ENCODE data around the gene ZNF557. TPM values are rescaled to one million over a fixed set of nuclear protein-coding genes. Genes with fewer than 3 reads are reported as not detected.

The ZNF557 gene
- total RNA-seq, 4 donors from 2014 or later = 3.7 to 10.1 (median 6.8) TPM

- Histone ChIP-seq H3K36me3 (peaks cover 76 to 100% (median 96%) of the 10 kb centered on the region in 3 donors), H3K27ac (no peak overlapping the region), H3K9me3 (peaks cover 15 to 84% (median 70%) of the 10 kb centered on the region in 3 donors), H3K27me3 (no peaks in the 10 kb centered on the region), H3K4me3 (no peak overlapping the region), H3K4me1 (no peaks in the 10 kb centered on the region)
- TF ChIP-seq POLR2A (IDR thresholded peaks at IDR 0.05) (no peak), CTCF (IDR thresholded peaks at IDR 0.05) (no peak)
- intact Hi-C loops (cut with DNase I) = no loop called here
- 95 to 100% methylated on average over 2 of the region's 2 CpGs for WGBS, 2 donors
- DNase-seq = no peak
Measured at GRCh38 chr19:7078008-7078407, 8.5 kb downstream of the ZNF557 start.

GRCh38 chr19:7083076-7083956, 13.8 kb downstream of the ZNF557 start:
- no peaks in the 10 kb centered on the region for H3K4me1 ChIP-seq
- TF ChIP-seq CTCF (IDR thresholded peaks at IDR 0.05) (no peak), POLR2A (IDR thresholded peaks at IDR 0.05) (no peak)
- H3K36me3 ChIP-seq = peaks cover 58 to 78% (median 60%) of the 10 kb centered on the region in 3 donors
- intact Hi-C loops (cut with DNase I) = no loop called here
- H3K27ac ChIP-seq = no peak overlapping the region
- H3K4me3 ChIP-seq = peak overlapping the region in 1 of 4 donors; percentile 34
- no peak for DNase-seq
- peaks cover 18 to 100% (median 95%) of the 10 kb centered on the region in 3 donors for H3K9me3 ChIP-seq
- WGBS, 2 donors = 96 to 98% methylated on average over 15 of the region's 15 CpGs
- no peaks in the 10 kb centered on the region for H3K27me3 ChIP-seq

GRCh38 chr19:7088999-7089398, 19.5 kb downstream of the ZNF557 start:
- Histone ChIP-seq H3K27me3 (no peaks in the 10 kb centered on the region), H3K36me3 (peaks cover 2 to 30% (median 10%) of the 10 kb centered on the region in 3 donors), H3K4me3 (no peak overlapping the region), H3K4me1 (no peaks in the 10 kb centered on the region), H3K9me3 (peaks cover 0 to 96% (median 43%) of the 10 kb centered on the region in 3 donors), H3K27ac (no peak overlapping the region)
- no peak for DNase-seq
- WGBS, 2 donors = 85 to 93% methylated on average over 6 of the region's 6 CpGs
- TF ChIP-seq POLR2A (IDR thresholded peaks at IDR 0.05) (no peak), CTCF (IDR thresholded peaks at IDR 0.05) (no peak)
- intact Hi-C loops (cut with DNase I) = no loop called here

GRCh38 chr19:7098096-7098495, 28.6 kb downstream of the ZNF557 start:
- Histone ChIP-seq H3K4me3 (peak overlapping the region in 1 of 4 donors; percentile 71), H3K36me3 (no peaks in the 10 kb centered on the region), H3K27ac (peak overlapping the region in 1 of 4 donors; percentile 96), H3K4me1 (peaks cover 0 to 21% (median 7%) of the 10 kb centered on the region in 3 donors), H3K9me3 (peaks cover 0 to 33% (median 0%) of the 10 kb centered on the region in 3 donors), H3K27me3 (peaks cover 0 to 9% (median 0%) of the 10 kb centered on the region in 4 donors)
- TF ChIP-seq CTCF (IDR thresholded peaks at IDR 0.05) (no peak), POLR2A (IDR thresholded peaks at IDR 0.05) (no peak)
- intact Hi-C loops (cut with DNase I) = no loop called here
- no peak for DNase-seq
- 96 to 98% methylated on average over 3 of the region's 3 CpGs for WGBS, 2 donors

All from esophagus squamous epithelium (tissue), 5 donors.